ENCODE measurements around the gene XIST.

GRCh38 chrX:73830489-73831414 is 21.8 kb downstream of the XIST start:
- TF ChIP-seq CTCF (conservative IDR thresholded peaks at IDR 0.05), result no peak
- no peak for TF ChIP-seq EZH2 (IDR thresholded peaks at IDR 0.05; ENCODE audit: low read depth)
